ENCODE results near the gene TMEM247.

TMEM247 gene

GRCh38 chr2:46509804-46510203 lies 30.4 kb downstream of the TMEM247 start:
- Histone ChIP-seq H3K27me3 (no peaks in the 10 kb centered on the region), H3K36me3 (no peaks in the 10 kb centered on the region), H3K9me3 (no peaks in the 10 kb centered on the region), H3K4me3 (ENCODE audit: low read depth in 1 of 2, low read length in 1 of 2) (no peak overlapping the region), H3K27ac (no peak overlapping the region), H3K4me1 (ENCODE audit: control insufficient read depth in 1 of 2, insufficient read depth in 1 of 2, low read depth in 1 of 2, low read length in 1 of 2) (no peaks in the 10 kb centered on the region)
- TF ChIP-seq, protein P1, sequence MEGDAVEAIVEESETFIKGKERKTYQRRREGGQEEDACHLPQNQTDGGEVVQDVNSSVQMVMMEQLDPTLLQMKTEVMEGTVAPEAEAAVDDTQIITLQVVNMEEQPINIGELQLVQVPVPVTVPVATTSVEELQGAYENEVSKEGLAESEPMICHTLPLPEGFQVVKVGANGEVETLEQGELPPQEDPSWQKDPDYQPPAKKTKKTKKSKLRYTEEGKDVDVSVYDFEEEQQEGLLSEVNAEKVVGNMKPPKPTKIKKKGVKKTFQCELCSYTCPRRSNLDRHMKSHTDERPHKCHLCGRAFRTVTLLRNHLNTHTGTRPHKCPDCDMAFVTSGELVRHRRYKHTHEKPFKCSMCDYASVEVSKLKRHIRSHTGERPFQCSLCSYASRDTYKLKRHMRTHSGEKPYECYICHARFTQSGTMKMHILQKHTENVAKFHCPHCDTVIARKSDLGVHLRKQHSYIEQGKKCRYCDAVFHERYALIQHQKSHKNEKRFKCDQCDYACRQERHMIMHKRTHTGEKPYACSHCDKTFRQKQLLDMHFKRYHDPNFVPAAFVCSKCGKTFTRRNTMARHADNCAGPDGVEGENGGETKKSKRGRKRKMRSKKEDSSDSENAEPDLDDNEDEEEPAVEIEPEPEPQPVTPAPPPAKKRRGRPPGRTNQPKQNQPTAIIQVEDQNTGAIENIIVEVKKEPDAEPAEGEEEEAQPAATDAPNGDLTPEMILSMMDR (IDR thresholded peaks at IDR 0.05): no peak

- H3K27ac ChIP-seq: no peak overlapping the region
- no peaks in the 10 kb centered on the region for H3K9me3 ChIP-seq
- H3K36me3 ChIP-seq: no peaks in the 10 kb centered on the region
- H3K4me3 ChIP-seq (ENCODE audit: low read depth in 1 of 2, low read length in 1 of 2): no peak overlapping the region
- no peaks in the 10 kb centered on the region for H3K27me3 ChIP-seq
- H3K4me1 ChIP-seq (ENCODE audit: control insufficient read depth in 1 of 2, insufficient read depth in 1 of 2, low read depth in 1 of 2, low read length in 1 of 2): no peaks in the 10 kb centered on the region
- TF ChIP-seq, protein P1 (IDR thresholded peaks at IDR 0.05): no peak
Observed at GRCh38 chr2:46510598-46511177, 31.3 kb downstream of the TMEM247 start.

- no peaks in the 10 kb centered on the region for H3K9me3 ChIP-seq
- H3K27ac ChIP-seq: no peak overlapping the region
- no peaks in the 10 kb centered on the region for H3K36me3 ChIP-seq
- no peaks in the 10 kb centered on the region for H3K4me1 ChIP-seq (ENCODE audit: control insufficient read depth in 1 of 2, insufficient read depth in 1 of 2, low read depth in 1 of 2, low read length in 1 of 2)
- H3K4me3 ChIP-seq (ENCODE audit: low read depth in 1 of 2, low read length in 1 of 2): no peak overlapping the region
- H3K27me3 ChIP-seq: no peaks in the 10 kb centered on the region
- TF ChIP-seq, protein P1 (IDR thresholded peaks at IDR 0.05): no peak
Observed at GRCh38 chr2:46512185-46512584, 32.8 kb downstream of the TMEM247 start.

- TF ChIP-seq, protein P1 (IDR thresholded peaks at IDR 0.05): no peak
- H3K27ac ChIP-seq: no peak overlapping the region
- H3K4me1 ChIP-seq (ENCODE audit: control insufficient read depth in 1 of 2, insufficient read depth in 1 of 2, low read depth in 1 of 2, low read length in 1 of 2): no peaks in the 10 kb centered on the region
- H3K4me3 ChIP-seq (ENCODE audit: low read depth in 1 of 2, low read length in 1 of 2): no peak overlapping the region
- H3K36me3 ChIP-seq: no peaks in the 10 kb centered on the region
- H3K9me3 ChIP-seq: no peaks in the 10 kb centered on the region
- H3K27me3 ChIP-seq: no peaks in the 10 kb centered on the region
Observed at GRCh38 chr2:46514738-46515137, 35.4 kb downstream of the TMEM247 start.

GRCh38 chr2:46517485-46517884 lies 38.1 kb downstream of the TMEM247 start:
- Histone ChIP-seq H3K27ac (no peak overlapping the region), H3K36me3 (no peaks in the 10 kb centered on the region), H3K4me3 (ENCODE audit: low read depth in 1 of 2, low read length in 1 of 2) (no peak overlapping the region), H3K9me3 (no peaks in the 10 kb centered on the region), H3K27me3 (no peaks in the 10 kb centered on the region), H3K4me1 (ENCODE audit: control insufficient read depth in 1 of 2, insufficient read depth in 1 of 2, low read depth in 1 of 2, low read length in 1 of 2) (no peaks in the 10 kb centered on the region)
- TF ChIP-seq, protein P1 (IDR thresholded peaks at IDR 0.05): no peak

DNA sequence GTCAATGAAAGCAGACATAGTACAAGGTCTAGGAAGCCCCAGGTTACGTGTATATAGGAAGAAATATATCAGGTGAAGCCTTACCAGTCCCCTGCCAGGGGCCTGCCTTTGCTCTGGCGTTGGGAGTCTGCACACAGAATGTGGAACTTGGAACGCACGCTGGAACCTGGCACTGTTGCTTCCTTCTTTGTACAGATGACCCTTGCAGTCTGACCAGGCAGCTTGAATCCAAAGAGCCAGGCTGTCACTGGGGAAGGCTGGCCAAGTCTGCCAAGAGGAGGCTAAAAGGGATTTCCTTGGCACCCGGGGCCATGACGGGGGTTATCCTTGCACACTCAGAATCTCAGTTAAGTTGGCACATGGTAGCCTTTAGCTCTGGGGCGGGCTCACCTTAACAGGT lies 39.5 kb downstream of the TMEM247 start:
- H3K27me3 ChIP-seq: no peaks in the 10 kb centered on the region
- no peaks in the 10 kb centered on the region for H3K9me3 ChIP-seq
- no peak overlapping the region for H3K27ac ChIP-seq
- no peaks in the 10 kb centered on the region for H3K36me3 ChIP-seq
- H3K4me3 ChIP-seq (ENCODE audit: low read depth in 1 of 2, low read length in 1 of 2): no peak overlapping the region
- no peaks in the 10 kb centered on the region for H3K4me1 ChIP-seq (ENCODE audit: control insufficient read depth in 1 of 2, insufficient read depth in 1 of 2, low read depth in 1 of 2, low read length in 1 of 2)
- TF ChIP-seq, protein P1 (IDR thresholded peaks at IDR 0.05): no peak
